H1 (cell line): ENCODE measurements around the gene CDC42EP2. TPM values are rescaled to one million over a fixed set of nuclear protein-coding genes. Genes with fewer than 3 reads are reported as not detected.

Source experiments
- CTCF ChIA-PET: fragments of 300-600 bp; sonication (Branson Sonifier 250); formaldehyde crosslinking; loops from one replicate; lab custom pipeline; 2021; ENCODE audit not compliant: partially characterized antibody; lab: Charles Lee
- POLR2A ChIA-PET: fragments of 300-600 bp; sonication (Branson Sonifier 250); formaldehyde crosslinking; loops from one replicate; lab custom pipeline; 2021; ENCODE audit warnings: inconsistent platforms; ENCODE audit not compliant: partially characterized antibody; lab: Charles Lee
- DNase-seq, 2 experiments: peaks; one replicate each; pipeline versions ENCODE4 v3.0.0 to v3.0.0-alpha.2; 2010 to 2022; ENCODE audit warnings: low spot score in 2 of 2, low read depth in 1 of 2, mixed read lengths in 1 of 2
- FAIRE-seq: peaks from 2 replicates; lab custom pipeline; 2011; peaks lifted over from hg19 to GRCh38; lab: Jason Lieb, UNC
- H2AFZ ChIP-seq: 2 replicates; pipeline ENCODE4 v1.8.1; 2012; ENCODE audit warnings: low read length, inconsistent platforms
- H2AK5ac ChIP-seq: 2 replicates; pipeline ENCODE4 v1.6.1; 2013; ENCODE audit warnings: low read depth, low read length
- H2BK120ac ChIP-seq: replicated peaks from 2 replicates; pipeline ENCODE3; 2013; ENCODE audit warnings: low read depth, low read length, inconsistent platforms
- H2BK12ac ChIP-seq: 2 replicates; pipeline ENCODE4 v1.6.1; 2013; ENCODE audit warnings: low read depth, low read length
- H2BK15ac ChIP-seq: 2 replicates; pipeline ENCODE4 v1.6.1; 2013; ENCODE audit warnings: low read length
- H2BK20ac ChIP-seq: 2 replicates; pipeline ENCODE4 v1.6.1; 2013; ENCODE audit warnings: low read length
- H2BK5ac ChIP-seq: 2 replicates; pipeline ENCODE4 v1.6.1; 2013; ENCODE audit warnings: low read depth, low read length
- H3K14ac ChIP-seq: 2 replicates; pipeline ENCODE4 v1.6.1; 2013; ENCODE audit warnings: inconsistent platforms; ENCODE audit not compliant: insufficient read length
- H3K18ac ChIP-seq: 2 replicates; pipeline ENCODE4 v1.6.1; 2013; ENCODE audit warnings: low read length; ENCODE audit errors: extremely low read depth
- H3K23ac ChIP-seq: 2 replicates; pipeline ENCODE4 v1.6.1; 2013; ENCODE audit warnings: inconsistent platforms; ENCODE audit not compliant: insufficient read length
- H3K23me2 ChIP-seq: 2 replicates; pipeline ENCODE4 v1.6.1; 2013; ENCODE audit warnings: low read depth, low read length
- H3K27ac ChIP-seq: 2 replicates; pipeline ENCODE4 v1.6.1; 2011; ENCODE audit warnings: low read depth, low read length, inconsistent platforms
- H3K27me3 ChIP-seq, 4 experiments: replicated peaks in 1 of 4; 1 replicate in 1 of 4; 2 replicates in 3 of 4; pipeline versions ENCODE4 v1.6.1 to v1.8.1; 2011 to 2013; ENCODE audit warnings: low read length in 3 of 4, mild to moderate bottlenecking in 3 of 4, inconsistent platforms in 2 of 4, mixed read lengths in 2 of 4, moderate library complexity in 1 of 4; ENCODE audit not compliant: control insufficient read depth in 3 of 4, insufficient read depth in 3 of 4; ENCODE audit errors: extremely low read depth in 1 of 4
- H3K36me3 ChIP-seq, 4 experiments: 2 replicates each; pipeline versions ENCODE4 v1.6.1 to v1.8.1; 2011 to 2013; ENCODE audit warnings: mild to moderate bottlenecking in 4 of 4, low read length in 3 of 4, moderate library complexity in 2 of 4, control low read depth in 1 of 4, inconsistent platforms in 1 of 4; ENCODE audit not compliant: insufficient read depth in 4 of 4, control insufficient read depth in 2 of 4
- H3K4ac ChIP-seq: replicated peaks from 2 replicates; pipeline ENCODE3; 2013; ENCODE audit warnings: low read length, low read depth, mixed read lengths, inconsistent platforms; ENCODE audit not compliant: insufficient read length
- H3K4me1 ChIP-seq, 4 experiments: replicated peaks in 1 of 4; 1 replicate in 1 of 4; 2 replicates in 3 of 4; pipeline versions ENCODE4 v1.6.1 to v1.8.1; 2011 to 2013; ENCODE audit warnings: low read length in 3 of 4, inconsistent platforms in 2 of 4, mixed read lengths in 1 of 4; ENCODE audit not compliant: insufficient read depth in 4 of 4, control insufficient read depth in 3 of 4
- H3K4me2 ChIP-seq, 2 experiments: 2 replicates each; pipeline versions ENCODE4 v1.6.1 to v1.8.1; 2011 to 2013; ENCODE audit warnings: low read depth in 2 of 2, low read length in 2 of 2, control low read depth in 1 of 2, inconsistent platforms in 1 of 2, mild to moderate bottlenecking in 1 of 2; ENCODE audit not compliant: insufficient read depth in 1 of 2
- H3K4me3 ChIP-seq, 4 experiments: fragments of 200-600, 300-600 bp in 1 of 4; sonication (generic), shearing (Covaris generic), sonication (Bioruptor Twin) in 1 of 4; 2 replicates each; pipeline versions ENCODE4 v1.5.1 to v1.8.1; 2011 to 2016; ENCODE audit warnings: low read length in 4 of 4, low read depth in 3 of 4, control low read depth in 2 of 4, inconsistent platforms in 2 of 4, mild to moderate bottlenecking in 2 of 4, mixed read lengths in 1 of 4, moderate library complexity in 1 of 4; ENCODE audit not compliant: insufficient read depth in 2 of 4; ENCODE audit errors: extremely low read depth in 1 of 4
- H3K56ac ChIP-seq: replicated peaks from 2 replicates; pipeline ENCODE3; 2013; ENCODE audit warnings: low read depth, mild to moderate bottlenecking, mixed read lengths, low read length, inconsistent platforms; ENCODE audit not compliant: insufficient read length
- H3K79me1 ChIP-seq: 2 replicates; pipeline ENCODE4 v1.6.1; 2013; ENCODE audit warnings: low read depth, low read length, control low read depth
- H3K79me2 ChIP-seq, 2 experiments: 2 replicates each; pipeline versions ENCODE4 v1.6.1 to v1.8.1; 2012 to 2013; ENCODE audit warnings: low read length in 2 of 2, mild to moderate bottlenecking in 2 of 2, inconsistent platforms in 1 of 2; ENCODE audit not compliant: insufficient read depth in 2 of 2, control insufficient read depth in 1 of 2
- H3K9ac ChIP-seq, 4 experiments: replicated peaks in 1 of 4; 1 replicate in 1 of 4; 2 replicates in 3 of 4; pipeline versions ENCODE4 v1.6.1 to v1.8.1; 2011 to 2013; ENCODE audit warnings: low read depth in 3 of 4, low read length in 3 of 4, control low read depth in 2 of 4, mild to moderate bottlenecking in 2 of 4, moderate library complexity in 2 of 4, inconsistent platforms in 1 of 4; ENCODE audit errors: extremely low read depth in 1 of 4
- H3K9me3 ChIP-seq, 2 experiments: 2 replicates each; pipeline versions ENCODE4 v1.6.1 to v1.8.1; 2012 to 2013; ENCODE audit warnings: mild to moderate bottlenecking in 2 of 2, moderate library complexity in 2 of 2, control low read depth in 1 of 2, inconsistent platforms in 1 of 2, low read depth in 1 of 2, low read length in 1 of 2, mixed read lengths in 1 of 2; ENCODE audit not compliant: insufficient read depth in 2 of 2
- H4K20me1 ChIP-seq, 2 experiments: replicated peaks in 1 of 2; 2 replicates each; pipeline versions ENCODE3 to v1.8.1; 2011 to 2013; ENCODE audit warnings: inconsistent platforms in 2 of 2, low read length in 2 of 2, mild to moderate bottlenecking in 1 of 2; ENCODE audit not compliant: insufficient read depth in 2 of 2, control insufficient read depth in 1 of 2
- H4K5ac ChIP-seq: 2 replicates; pipeline ENCODE4 v1.6.1; 2013; ENCODE audit warnings: low read length, low read depth, mixed read lengths, inconsistent platforms; ENCODE audit not compliant: insufficient read length
- H4K8ac ChIP-seq: 2 replicates; pipeline ENCODE4 v1.8.0; 2013; ENCODE audit warnings: mild to moderate bottlenecking, moderate library complexity, low read length, inconsistent platforms; ENCODE audit not compliant: insufficient read depth; ENCODE audit errors: extremely low read depth
- H4K91ac ChIP-seq: replicated peaks from 2 replicates; pipeline ENCODE3; 2013; ENCODE audit warnings: low read length, mixed read lengths, inconsistent platforms; ENCODE audit not compliant: insufficient read length
- EP300 ChIP-seq, 2 experiments: IDR thresholded peaks; 1 replicate in 1 of 2; 2 replicates in 1 of 2; pipeline ENCODE4 v1.6.1; 2011 to 2012; ENCODE audit warnings: low read depth in 2 of 2, low read length in 2 of 2, mild to moderate bottlenecking in 2 of 2, borderline replicate concordance in 1 of 2, inconsistent platforms in 1 of 2, moderate library complexity in 1 of 2
- KDM4A ChIP-seq: IDR thresholded peaks from one replicate; pipeline ENCODE4 v1.7.1; 2012; ENCODE audit warnings: low read depth, mild to moderate bottlenecking, moderate library complexity, low read length, inconsistent platforms; ENCODE audit not compliant: severe bottlenecking
- MAX ChIP-seq: IDR thresholded peaks from 2 replicates; pipeline ENCODE4 v1.6.1; 2012; ENCODE audit warnings: inconsistent platforms
- RBBP5 ChIP-seq: IDR thresholded peaks from 2 replicates; pipeline ENCODE4 v1.7.1; 2012; ENCODE audit warnings: low read depth, mild to moderate bottlenecking, inconsistent platforms, low read length, moderate library complexity, borderline replicate concordance
- RNF2 ChIP-seq: fragments of 200-900, 300-1000 bp; sonication (generic); IDR thresholded peaks from 2 replicates; pipeline ENCODE4 v1.7.1; 2016; ENCODE audit warnings: borderline replicate concordance, low read depth, mild to moderate bottlenecking, antibody characterized with exemption, low read length; ENCODE audit not compliant: poor library complexity, severe bottlenecking; ENCODE audit errors: missing control alignments
- SAP30 ChIP-seq: fragments of 300-600 bp; sonication (generic); IDR thresholded peaks from 2 replicates; pipeline ENCODE4 v1.7.1; 2012; ENCODE audit warnings: low read length, moderate library complexity, mild to moderate bottlenecking, inconsistent platforms; ENCODE audit not compliant: insufficient read depth, insufficient replicate concordance
- SP2 ChIP-seq: IDR thresholded peaks from 2 replicates; pipeline ENCODE4 v1.6.1; 2012; ENCODE audit warnings: mild to moderate bottlenecking, low read length, inconsistent platforms
- SP4 ChIP-seq: IDR thresholded peaks from 2 replicates; pipeline ENCODE4 v1.6.1; 2012; ENCODE audit warnings: low read length, inconsistent platforms
- TAF1 ChIP-seq: IDR thresholded peaks from 2 replicates; pipeline ENCODE4 v1.6.1; 2011; ENCODE audit warnings: mild to moderate bottlenecking, low read depth, low read length
- WGBS, 2 experiments: shearing (Covaris generic) in 1 of 2; methylation state at CpG; one replicate each; pipeline versions ENCODE4 v1.1.6 to v1.1.7; 2013 to 2015; ENCODE audit warnings: low lambda C conversion rate in 2 of 2, mixed read lengths in 2 of 2, inconsistent platforms in 1 of 2, low coverage in 1 of 2, missing lambda C conversion rate in 1 of 2; ENCODE audit not compliant: insufficient replicate concordance in 2 of 2, insufficient coverage in 1 of 2, insufficient read length in 1 of 2; ENCODE audit errors: extremely low coverage in 1 of 2, missing lambda C conversion rate in 1 of 2; 5-methylcytosine and 5-hydroxymethylcytosine counted together
- polyA plus RNA-seq, 7 experiments: library from polyadenylated mRNA; depleted of rRNA in 3 of 7; stranded (reverse) in 5 of 7; unstranded in 2 of 7; fragments of >200 nt in 5 of 7; fragments of 200-250 nt in 2 of 7; gene quantifications; 1 replicate in 5 of 7; 2 replicates in 1 of 7; 4 replicates in 1 of 7; pipeline versions ENCODE4 v1.2.1 to v1.2.3, GENCODE V29; 2011 to 2013; ENCODE audit warnings: missing spikeins in 2 of 7, mixed read lengths in 2 of 7
- total RNA-seq: library from RNA; stranded (reverse); fragmentation: NEBNext Ultra II Directional; extraction: Animal tissue kit (Norgen Biotek cat#: 25700); gene quantifications from 2 replicates; pipeline ENCODE4 v1.2.1, GENCODE V29; 2021

The CDC42EP2 gene
- total and polyA plus RNA-seq, 2 of the 8 experiments (the other 6 are each of a cell fraction or from before 2014, with no cell fraction given), result 11.8 to 13.3 TPM

- Histone ChIP-seq H2BK12ac (0 out of 2 replicates have a peak within 1 kb of the TSS, but pooled peaks have one; percentile 63), H3K23me2 (peaks cover 9% of the 10 kb centered on the region), H3K4me2 (peak within 1 kb of the TSS; percentile 90 to 100), H3K18ac (no peak within 1 kb of the TSS; the same call in 1 of the 2 replicates), H2BK5ac (no peak within 1 kb of the TSS), H3K27me3 (peaks cover 7 to 29% (median 19%) of the 10 kb centered on the region in 4 experiments), H3K23ac (no peak within 1 kb of the TSS), H3K9me3 (no peaks in the 10 kb centered on the region), H3K27ac (no peak within 1 kb of the TSS), H2BK120ac (no peak within 1 kb of the TSS), H3K79me2 (no peaks in the 10 kb centered on the region), H3K4ac (no peak within 1 kb of the TSS), H3K4me1 (peaks cover 0 to 10% (median 3%) of the 10 kb centered on the region in 4 experiments; a peak in 5 of 7 replicates), H2BK15ac (no peak within 1 kb of the TSS), H3K9ac (peak within 1 kb of the TSS in 3 of 4 experiments; percentile 15 to 48 (median 34); a peak in 4 of 7 replicates), H2BK20ac (no peak within 1 kb of the TSS), H4K8ac (peak within 1 kb of the TSS; percentile 88), H3K14ac (no peak within 1 kb of the TSS), H3K56ac (no peak within 1 kb of the TSS), H2AFZ (peak within 1 kb of the TSS; percentile 72), H2AK5ac (no peak within 1 kb of the TSS), H3K4me3 (peak within 1 kb of the TSS; percentile 65 to 90 (median 78)), H3K79me1 (no peaks in the 10 kb centered on the region), H4K20me1 (peaks cover 2 to 8% of the 10 kb centered on the region in 2 experiments), H3K36me3 (peaks cover 11 to 33% (median 18%) of the 10 kb centered on the region in 4 experiments; a peak in 7 of 8 replicates), H4K5ac (no peak within 1 kb of the TSS), H4K91ac (no peak within 1 kb of the TSS)
- 1% methylated on average over 18 of the region's 79 CpGs; no CpG with 5 or more reads in 1 of the 2 experiments for WGBS, 2 experiments
- peak; percentile 85 to 98 for DNase-seq
- ChIA-PET POLR2A (interaction anchor here (0.6 to 4.0 kb wide), 24 partner anchors 9 to 1115 kb away, joined by 3 to 21 read pairs (median 4); partner anchors contain the start of genes CAPN1, CDC42EP2, DPF2 and MALAT1), CTCF (interaction anchor here (0.6 to 3.9 kb wide), 14 partner anchors 10 to 539 kb away, joined by 3 to 24 read pairs (median 3); partner anchors contain the start of gene DPF2)
- FAIRE-seq, result peak; percentile 36
- TF ChIP-seq SP4 (no peak; the same call in none of the 2 replicates), EP300 (IDR thresholded peaks at IDR 0.05; ENCODE audit: borderline replicate concordance in 1 of 2, low read depth in 2 of 2, low read length in 2 of 2) (no peak), MAX (peak; percentile 36; the same call in 1 of the 2 replicates), SAP30 (no peak), TAF1 (peak; percentile 26; the same call in 1 of the 2 replicates), SP2 (peak; percentile 37; the same call in 1 of the 2 replicates), RBBP5 (peak; percentile 34; the same call in 1 of the 2 replicates), KDM4A (peak; percentile 82), RNF2 (no peak)
Observed at GRCh38 chr11:65354265-65355012, 39.8 kb downstream of the CDC42EP2 start, which contains the start of gene TIGD3. Gene TIGD3, plus strand, starts transcription at chr11:65354751. Its CDS starts 1,058 bp downstream, at chr11:65355809.
